ENCODE results near the gene ATP6V1F. TPM values are rescaled to one million over a fixed set of nuclear protein-coding genes. Genes with fewer than 3 reads are reported as not detected.

Gene ATP6V1F
- total RNA-seq, 1 experiment from 2014 or later, result 149 TPM

DNA sequence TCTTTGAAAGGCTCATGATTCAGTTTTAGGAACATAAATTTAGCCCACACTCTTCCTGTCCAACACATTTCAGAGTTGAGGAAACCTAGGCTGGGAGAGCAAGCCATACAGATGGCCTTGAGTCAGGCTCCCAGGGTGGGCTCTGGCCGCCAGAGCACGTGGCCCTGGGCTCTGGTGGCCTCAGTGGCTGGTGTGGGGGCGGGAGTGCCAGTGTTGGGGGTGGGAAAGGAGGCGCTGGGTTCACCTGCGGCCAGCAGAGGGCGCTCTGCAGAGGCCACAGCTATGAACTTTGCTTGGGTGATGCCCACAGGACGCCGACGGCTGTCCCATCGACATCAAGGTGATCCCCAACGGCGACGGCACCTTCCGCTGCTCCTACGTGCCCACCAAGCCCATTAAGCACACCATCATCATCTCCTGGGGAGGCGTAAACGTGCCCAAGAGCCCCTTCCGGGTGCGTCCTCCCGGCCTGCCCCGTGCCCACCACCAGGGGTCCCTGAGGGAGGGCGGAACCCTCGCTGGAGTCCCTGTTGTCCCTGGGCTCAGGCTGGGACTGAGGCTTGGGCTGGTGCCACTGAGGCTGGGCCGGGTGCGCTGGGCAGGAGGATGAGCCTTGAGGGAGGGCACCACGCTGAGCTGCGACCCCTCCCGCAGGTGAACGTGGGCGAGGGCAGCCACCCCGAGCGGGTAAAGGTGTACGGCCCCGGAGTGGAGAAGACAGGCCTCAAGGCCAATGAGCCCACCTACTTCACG, 20.6 kb upstream of the ATP6V1F start:
- RAD21 ChIA-PET (ENCODE audit: low non-redundant PET in 1 of 2, low total read pairs in 2 of 2, uncharacterized antibody in 2 of 2, unreplicated experiment in 2 of 2), result interaction anchor here in 1 of 2 experiments (0.8 kb wide), 1 partner anchor 38 kb away, joined by 3 read pairs; no protein-coding TSS in a partner anchor
- ATAC-seq (peak; percentile 83), DNase-seq (ENCODE audit: low read depth, low spot score) (no peak)
- peaks cover 0 to 8% of the 10 kb centered on the region in 2 experiments; a peak in 2 of 4 replicates for H3K4me1 ChIP-seq (ENCODE audit: control insufficient read depth in 1 of 2, insufficient read depth in 2 of 2, low read length in 2 of 2)
- CTCF ChIA-PET, result interaction anchor here (0.5 to 2.1 kb wide), 9 partner anchors 8 to 346 kb away, joined by 3 to 12 read pairs (median 5); partner anchors contain the start of genes ATP6V1F, GARIN1A and SMO
- H3K4me2 ChIP-seq (ENCODE audit: low read length), result no peak overlapping the region
- no peaks in the 10 kb centered on the region for H3K27me3 ChIP-seq (ENCODE audit: insufficient read depth, low read length)
- POLR2A ChIA-PET, result no interaction called here
- H3K9me3 ChIP-seq (ENCODE audit: control insufficient read depth in 1 of 2, insufficient read depth in 1 of 2, low read depth in 1 of 2, low read length in 2 of 2), result no peaks in the 10 kb centered on the region
- intact Hi-C loops (cut with micrococcal nuclease), result no loop called here
- no peak overlapping the region for H3K27ac ChIP-seq (ENCODE audit: low read depth, low read length)
- BruUV-seq (replicated peaks), result no TSS peak
- no peaks in the 10 kb centered on the region for H3K79me2 ChIP-seq (ENCODE audit: insufficient read depth, low read length)
- H3K9ac ChIP-seq (ENCODE audit: low read length), result no peak overlapping the region
- H3K36me3 ChIP-seq (ENCODE audit: control insufficient read depth in 1 of 2, insufficient read depth in 2 of 2, low read length in 2 of 2), result peaks cover 0 to 28% of the 10 kb centered on the region in 2 experiments; a peak in 1 of 4 replicates
- no peaks in the 10 kb centered on the region for H3K9me2 ChIP-seq (ENCODE audit: insufficient read depth)
- no peak overlapping the region for H2AFZ ChIP-seq (ENCODE audit: low read depth, low read length, poor library complexity, severe bottlenecking)
- H4K20me1 ChIP-seq (ENCODE audit: insufficient read depth), result no peaks in the 10 kb centered on the region
- TF ChIP-seq, protein P1, sequence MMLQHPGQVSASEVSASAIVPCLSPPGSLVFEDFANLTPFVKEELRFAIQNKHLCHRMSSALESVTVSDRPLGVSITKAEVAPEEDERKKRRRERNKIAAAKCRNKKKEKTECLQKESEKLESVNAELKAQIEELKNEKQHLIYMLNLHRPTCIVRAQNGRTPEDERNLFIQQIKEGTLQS (IDR thresholded peaks at IDR 0.05), result no peak
- TF ChIP-seq EGR1 (IDR thresholded peaks at IDR 0.05; ENCODE audit: low read depth) (peak; percentile 91), POLR2AphosphoS5 (IDR thresholded peaks at IDR 0.05; ENCODE audit: low read depth, low read length) (no peak), SRF (IDR thresholded peaks at IDR 0.05; ENCODE audit: low read depth) (no peak), ELF1 (IDR thresholded peaks at IDR 0.05; ENCODE audit: borderline replicate concordance, low read depth) (no peak)
- TF ChIP-seq, protein P2, sequence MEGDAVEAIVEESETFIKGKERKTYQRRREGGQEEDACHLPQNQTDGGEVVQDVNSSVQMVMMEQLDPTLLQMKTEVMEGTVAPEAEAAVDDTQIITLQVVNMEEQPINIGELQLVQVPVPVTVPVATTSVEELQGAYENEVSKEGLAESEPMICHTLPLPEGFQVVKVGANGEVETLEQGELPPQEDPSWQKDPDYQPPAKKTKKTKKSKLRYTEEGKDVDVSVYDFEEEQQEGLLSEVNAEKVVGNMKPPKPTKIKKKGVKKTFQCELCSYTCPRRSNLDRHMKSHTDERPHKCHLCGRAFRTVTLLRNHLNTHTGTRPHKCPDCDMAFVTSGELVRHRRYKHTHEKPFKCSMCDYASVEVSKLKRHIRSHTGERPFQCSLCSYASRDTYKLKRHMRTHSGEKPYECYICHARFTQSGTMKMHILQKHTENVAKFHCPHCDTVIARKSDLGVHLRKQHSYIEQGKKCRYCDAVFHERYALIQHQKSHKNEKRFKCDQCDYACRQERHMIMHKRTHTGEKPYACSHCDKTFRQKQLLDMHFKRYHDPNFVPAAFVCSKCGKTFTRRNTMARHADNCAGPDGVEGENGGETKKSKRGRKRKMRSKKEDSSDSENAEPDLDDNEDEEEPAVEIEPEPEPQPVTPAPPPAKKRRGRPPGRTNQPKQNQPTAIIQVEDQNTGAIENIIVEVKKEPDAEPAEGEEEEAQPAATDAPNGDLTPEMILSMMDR (IDR thresholded peaks at IDR 0.05 in 2 of 3, conservative IDR thresholded peaks at IDR 0.05 in 1 of 3; ENCODE audit: borderline replicate concordance in 1 of 3, insufficient read depth in 1 of 3, low read depth in 2 of 3, low read length in 2 of 3), result peak; percentile 63 to 84 (median 65)
- no peak overlapping the region for H3K4me3 ChIP-seq (replicated peaks in 1 of 2; ENCODE audit: low read depth in 1 of 2, low read length in 2 of 2)
